Neural progenitor cell (in vitro differentiated cells): Measurements from ENCODE around the gene ENO2.

Experiments
- CTCF ChIP-seq: fragments of 200-600 bp; sonication (generic); IDR thresholded peaks from 2 replicates; pipeline ENCODE4 v1.5.1; 2017; ENCODE audit warnings: antibody characterized with exemption, mild to moderate bottlenecking
- EZH2 ChIP-seq: fragments of 200-600 bp; sonication (generic); IDR thresholded peaks from 2 replicates; pipeline ENCODE4 v1.6.1; 2017; ENCODE audit warnings: antibody characterized with exemption, mild to moderate bottlenecking, moderate library complexity
- EZH2phosphoT487 ChIP-seq: fragments of 200-600 bp; sonication (generic); IDR thresholded peaks from 2 replicates; pipeline ENCODE4 v1.6.1; 2017; ENCODE audit warnings: antibody characterized with exemption

- TF ChIP-seq CTCF: no peak
- TF ChIP-seq EZH2: no peak
- TF ChIP-seq EZH2phosphoT487: no peak
Measured at GRCh38 chr12:6917491-6918231, 3.3 kb downstream of the ENO2 start.
